NB4 (cell line): ENCODE data around the gene DNAJA1.

Experiments
- DNase-seq: peaks from one replicate; pipeline ENCODE4 v3.0.0; 2010; ENCODE audit warnings: low read depth
- H3K4me3 ChIP-seq: one replicate; pipeline ENCODE4 v1.5.1; 2011; ENCODE audit warnings: mild to moderate bottlenecking, low read depth, low read length, moderate library complexity
- CTCF ChIP-seq: IDR thresholded peaks from one replicate; pipeline ENCODE4 v1.5.1; 2012; ENCODE audit warnings: low read depth, low read length
- MAX ChIP-seq: IDR thresholded peaks from 2 replicates; pipeline ENCODE4 v1.6.1; 2011; ENCODE audit warnings: low read depth, low read length
- MYC ChIP-seq: IDR thresholded peaks from 2 replicates; pipeline ENCODE4 v1.6.1; 2011; ENCODE audit warnings: low read depth, low read length
- POLR2A ChIP-seq: IDR thresholded peaks from 2 replicates; pipeline ENCODE4 v1.6.1; 2011; ENCODE audit warnings: mild to moderate bottlenecking; ENCODE audit not compliant: insufficient read length; ENCODE audit errors: extremely low read depth

DNAJA1 gene

GRCh38 chr9:33024126-33024965 is 727 bp upstream of the DNAJA1 start:
- peak; percentile 74 for DNase-seq
- peak overlapping the region; percentile 86 for H3K4me3 ChIP-seq
- TF ChIP-seq CTCF (no peak), MAX (0 out of 2 replicates have a peak, but pooled peaks have one; percentile 48)

GRCh38 chr9:33025572-33026342 is 684 bp downstream of the DNAJA1 start:
- peak overlapping the region; percentile 86 for H3K4me3 ChIP-seq
- peak; percentile 89 for DNase-seq
- TF ChIP-seq MAX (no peak; the same call in 1 of the 2 replicates), POLR2A (no peak)

GRCh38 chr9:33029231-33029786 is 4.2 kb downstream of the DNAJA1 start:
- H3K4me3 ChIP-seq: peak overlapping the region; percentile 86
- peak; percentile 62 for DNase-seq
- TF ChIP-seq POLR2A: no peak
- no peak for TF ChIP-seq MYC
- no peak for TF ChIP-seq CTCF
- no peak for TF ChIP-seq MAX

- TF ChIP-seq POLR2A: no peak
- no peak for TF ChIP-seq CTCF
- no peak for TF ChIP-seq MAX
- no peak for TF ChIP-seq MYC
- DNase-seq: no peak
- peak overlapping the region; percentile 86 for H3K4me3 ChIP-seq
Observed at GRCh38 chr9:33030285-33030684, 5.2 kb downstream of the DNAJA1 start.

- H3K4me3 ChIP-seq: peak overlapping the region; percentile 38
- TF ChIP-seq MYC (no peak), MAX (no peak), POLR2A (no peak), CTCF (no peak)
Observed at GRCh38 chr9:33032292-33032691, 7.2 kb downstream of the DNAJA1 start.

GRCh38 chr9:33032865-33033264 is 7.8 kb downstream of the DNAJA1 start:
- TF ChIP-seq CTCF (no peak), MAX (no peak), MYC (no peak), POLR2A (no peak)
- peak overlapping the region; percentile 38 for H3K4me3 ChIP-seq
- no peak for DNase-seq

More at GRCh38 chr9:33032292-33032691, 7.2 kb downstream of the DNAJA1 start:
- no peak for DNase-seq
